ENCODE results near the gene MAP4K4. TPM values are rescaled to one million over a fixed set of nuclear protein-coding genes. Genes with fewer than 3 reads are reported as not detected.

MAP4K4 gene
- total RNA-seq: 49.9 TPM

DNA sequence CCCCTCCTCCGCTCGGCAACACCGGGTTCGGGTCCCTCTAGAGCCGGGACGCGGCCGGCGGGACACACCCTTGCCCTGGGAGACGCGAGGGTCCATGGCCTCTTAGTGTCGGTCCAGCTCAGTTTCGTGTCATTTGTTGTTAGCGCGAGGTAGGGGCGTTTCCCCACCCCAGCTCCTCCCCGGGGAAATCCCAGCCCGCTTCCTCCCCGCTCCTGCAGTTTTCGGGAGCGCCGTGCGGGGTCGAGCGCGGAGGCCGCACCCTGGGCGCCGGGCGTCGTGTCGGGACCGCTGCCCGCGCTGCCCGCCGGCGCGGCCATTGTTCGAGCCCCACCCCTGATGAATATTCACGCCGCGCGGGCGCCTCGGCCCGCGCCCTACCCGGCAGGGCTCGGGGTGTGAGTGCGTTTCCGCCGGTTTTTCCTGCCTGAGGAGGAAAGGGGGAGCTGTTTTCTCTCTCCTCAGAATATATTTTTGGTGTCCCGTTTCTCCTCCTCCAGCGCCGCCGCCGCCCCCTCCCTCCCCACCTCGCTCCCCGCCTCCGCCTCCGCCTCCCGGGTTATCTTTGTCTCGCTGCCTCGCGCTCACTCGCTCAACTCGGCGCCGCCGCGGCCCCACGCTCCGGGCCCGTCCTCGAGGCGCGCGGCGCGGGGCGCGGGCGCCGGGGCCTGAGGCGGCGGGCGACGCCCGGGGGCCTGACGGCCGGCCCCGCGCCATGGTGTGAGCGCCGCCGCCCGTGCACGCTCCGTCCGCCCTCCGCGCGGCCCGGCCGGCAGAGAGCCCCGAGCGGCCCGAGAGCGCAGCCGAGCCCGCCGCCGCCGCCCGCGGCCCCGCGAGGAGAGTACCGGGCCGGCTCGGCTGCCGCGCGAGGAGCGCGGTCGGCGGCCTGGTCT, at the start of gene MAP4K4:
Gene MAP4K4 (plus strand): TSS at position 584 of the 890 bp plus-strand sequence. CDS start 374 bp downstream, outside the sequence.
- DNase-seq (ENCODE audit: low spot score): peak; percentile 86

DNA sequence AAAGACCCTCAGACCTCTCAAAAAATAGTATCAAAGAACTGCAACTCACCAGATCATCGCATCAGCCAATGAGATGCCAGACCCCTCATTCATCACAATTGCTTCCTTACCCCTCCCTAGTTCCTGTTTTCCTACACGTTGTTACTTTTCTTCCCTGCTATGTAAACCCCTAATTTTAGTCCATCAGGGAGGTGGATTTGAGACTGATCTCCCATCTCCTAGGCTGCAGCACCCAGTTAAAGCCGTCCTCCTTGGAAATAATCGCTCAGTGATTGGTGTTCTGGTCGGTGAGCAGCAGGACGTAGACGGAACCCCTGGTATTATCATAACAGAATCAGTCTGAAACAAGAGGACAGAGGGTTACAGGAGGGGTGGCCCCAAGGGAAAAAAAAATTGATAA, 44.0 kb upstream of the MAP4K4 start:
- DNase-seq (ENCODE audit: low spot score): no peak

GRCh38 chr2:101655702-101656422, 41.6 kb upstream of the MAP4K4 start:
- no peak for DNase-seq (ENCODE audit: low spot score)

DNA sequence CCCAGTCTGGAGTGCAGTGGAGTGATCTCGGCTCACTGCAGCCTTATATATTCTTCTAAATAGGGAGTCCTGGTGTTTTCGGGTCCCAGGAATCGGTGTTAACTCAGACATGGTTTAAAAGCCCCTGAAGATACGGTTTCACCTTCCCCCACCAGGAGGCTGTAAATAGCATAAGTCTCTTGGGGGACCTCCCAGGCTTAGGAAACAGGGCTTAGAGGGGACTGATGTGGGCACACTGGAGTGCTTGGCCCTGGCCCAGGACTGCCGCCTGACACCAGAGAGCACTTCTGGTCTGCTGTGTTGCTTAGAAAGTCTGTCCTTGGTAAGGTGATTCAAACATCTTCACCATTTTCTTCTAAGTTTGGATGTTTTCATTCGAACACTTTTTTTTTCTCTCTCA, 39.7 kb upstream of the MAP4K4 start:
- no peak for DNase-seq (ENCODE audit: low spot score)

DNA sequence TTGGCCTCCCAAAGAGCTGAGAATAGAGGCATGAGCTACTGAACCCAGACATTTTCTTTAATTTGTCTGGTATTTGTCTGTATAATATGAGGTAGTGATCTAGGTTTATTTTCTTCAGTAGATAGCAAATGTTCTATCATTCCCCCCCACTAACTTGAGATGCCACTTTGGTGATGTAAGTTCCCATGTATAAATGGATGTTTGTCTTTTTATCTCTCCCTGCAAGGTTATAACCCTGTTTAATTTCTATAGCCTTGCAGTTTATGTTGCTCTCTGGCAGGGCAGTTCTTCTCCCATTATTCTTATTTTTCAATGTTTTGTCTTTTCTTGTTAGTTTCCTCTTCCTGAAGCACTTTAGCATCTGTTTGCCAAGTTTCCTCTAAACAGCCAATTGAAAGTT, 39.1 kb upstream of the MAP4K4 start:
- DNase-seq (ENCODE audit: low spot score): no peak

DNA sequence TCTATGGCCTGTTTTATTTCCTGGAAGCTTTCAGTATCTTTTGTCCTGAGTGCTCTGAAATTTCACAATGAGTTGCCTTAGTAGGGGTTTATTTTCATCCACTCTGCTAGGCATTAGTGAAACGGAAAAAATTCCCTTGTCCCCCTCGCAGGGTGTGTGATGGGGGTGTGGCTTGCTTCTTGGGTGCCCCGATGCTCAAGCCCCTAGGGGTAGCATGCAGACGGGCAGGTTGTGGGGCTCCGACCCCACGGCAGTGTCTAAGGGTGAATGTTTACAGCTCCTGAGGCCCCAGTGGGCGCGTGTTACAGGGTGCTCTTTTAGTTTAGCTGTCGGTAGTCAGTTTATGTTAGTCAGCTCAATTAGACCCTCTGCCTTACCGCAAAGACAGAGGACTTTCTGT, 32.2 kb upstream of the MAP4K4 start:
- DNase-seq (ENCODE audit: low spot score): no peak

DNA sequence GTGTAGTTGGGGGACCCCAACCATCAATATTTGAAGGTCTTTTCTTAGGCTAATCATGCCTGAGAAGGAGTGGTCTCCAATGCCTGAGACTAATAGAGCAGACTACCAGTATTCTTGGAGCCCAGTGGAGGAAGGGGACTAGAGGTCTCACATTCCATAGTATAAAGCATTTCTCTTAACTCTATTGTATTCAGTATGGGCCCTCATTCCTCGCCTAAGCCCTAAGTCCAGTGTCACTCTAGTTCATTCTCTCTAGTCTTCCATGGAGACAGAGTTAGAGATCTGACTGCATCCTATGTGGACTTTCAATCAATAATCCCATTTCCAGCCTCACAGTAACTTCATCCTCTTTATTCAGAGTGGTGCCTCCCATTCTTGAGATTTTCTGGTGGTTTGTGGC, 29.7 kb upstream of the MAP4K4 start:
- no peak for DNase-seq (ENCODE audit: low spot score)

DNA sequence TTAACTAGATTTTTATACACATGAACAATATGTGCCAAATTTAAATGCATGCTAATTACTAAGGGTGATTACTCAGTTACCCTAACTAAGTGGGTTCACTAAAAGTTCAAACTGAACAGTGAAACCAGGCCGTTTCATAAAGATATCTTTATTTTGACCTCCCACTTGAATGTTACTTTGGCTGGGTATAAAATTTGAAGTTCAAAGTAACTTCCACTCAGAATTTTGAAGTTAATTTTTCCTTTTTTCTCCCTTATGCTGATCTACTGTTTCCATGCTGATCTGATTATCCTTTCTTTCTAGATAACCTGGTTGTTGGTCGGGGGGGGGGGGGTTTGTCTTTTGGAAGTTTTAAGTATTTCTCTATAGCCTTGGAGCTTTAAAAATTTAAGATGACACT, 25.5 kb upstream of the MAP4K4 start:
- no peak for DNase-seq (ENCODE audit: low spot score)

- no peak for DNase-seq (ENCODE audit: low spot score)
These were observed 23.6 kb upstream of the MAP4K4 start for GRCh38 chr2:101673920-101674319.

DNA sequence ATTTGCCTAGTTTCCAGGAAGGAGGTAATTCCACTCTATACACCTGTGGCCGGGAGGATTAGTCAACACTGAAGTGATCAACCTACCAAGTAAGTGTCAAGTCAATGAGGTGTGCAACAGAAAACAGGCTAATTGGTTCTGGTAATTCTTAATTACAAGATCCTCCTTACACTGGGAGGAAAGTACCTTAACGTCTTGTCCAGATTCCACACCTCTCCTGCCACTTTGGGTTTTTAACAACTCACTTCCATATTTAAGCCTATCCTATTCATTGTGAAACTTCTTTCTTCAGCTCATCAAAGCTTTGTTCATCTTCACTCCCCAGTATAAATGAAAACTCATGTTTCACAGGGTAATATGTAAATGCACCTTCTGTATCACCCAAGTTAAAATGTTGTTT, 22.0 kb upstream of the MAP4K4 start:
- DNase-seq (ENCODE audit: low spot score): no peak

- no peak for DNase-seq (ENCODE audit: low spot score)
These were observed 20.8 kb upstream of the MAP4K4 start for GRCh38 chr2:101676674-101677073.

- DNase-seq (ENCODE audit: low spot score): no peak
These were observed 19.8 kb upstream of the MAP4K4 start for GRCh38 chr2:101677658-101678057.

- DNase-seq (ENCODE audit: low spot score): no peak
These were observed 19.1 kb upstream of the MAP4K4 start for GRCh38 chr2:101678379-101678778.

DNA sequence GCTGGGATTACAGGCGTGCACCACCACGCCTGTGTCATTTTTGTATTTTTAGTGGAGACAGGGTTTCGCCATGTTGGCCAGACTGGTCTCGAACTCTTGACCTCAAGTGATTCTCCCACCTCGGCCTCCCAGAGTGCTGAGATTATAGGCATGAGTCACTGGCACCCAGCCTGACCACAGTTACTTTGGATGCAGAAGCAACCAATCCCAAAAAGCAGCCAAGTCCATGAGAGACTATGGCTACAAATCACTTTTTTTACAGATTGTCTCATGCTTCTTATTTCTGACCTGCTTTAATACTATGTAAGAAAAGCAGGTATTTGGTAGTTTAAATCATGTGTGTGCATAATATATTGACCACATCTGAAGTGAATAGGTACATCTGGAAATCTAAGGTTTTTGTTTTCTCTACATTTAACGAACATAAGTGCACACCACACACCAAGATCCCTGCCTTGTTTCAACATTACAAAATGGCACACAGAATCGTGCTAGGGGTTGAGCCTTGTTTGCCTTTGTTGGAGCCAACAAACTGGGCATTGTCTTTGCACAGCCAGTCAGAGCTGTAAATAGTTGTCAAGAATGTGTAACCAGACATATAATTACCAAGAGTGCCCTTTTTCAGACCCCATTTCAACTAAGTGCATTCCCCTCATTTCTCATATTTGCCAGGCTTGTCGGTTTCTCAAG, 18.3 kb upstream of the MAP4K4 start:
- DNase-seq (ENCODE audit: low spot score): no peak

GRCh38 chr2:101679801-101680487, 17.6 kb upstream of the MAP4K4 start:
- DNase-seq (ENCODE audit: low spot score): no peak

GRCh38 chr2:101682311-101682710, 15.2 kb upstream of the MAP4K4 start:
- no peak for DNase-seq (ENCODE audit: low spot score)

GRCh38 chr2:101684313-101684712, 13.2 kb upstream of the MAP4K4 start:
- DNase-seq (ENCODE audit: low spot score): no peak

DNA sequence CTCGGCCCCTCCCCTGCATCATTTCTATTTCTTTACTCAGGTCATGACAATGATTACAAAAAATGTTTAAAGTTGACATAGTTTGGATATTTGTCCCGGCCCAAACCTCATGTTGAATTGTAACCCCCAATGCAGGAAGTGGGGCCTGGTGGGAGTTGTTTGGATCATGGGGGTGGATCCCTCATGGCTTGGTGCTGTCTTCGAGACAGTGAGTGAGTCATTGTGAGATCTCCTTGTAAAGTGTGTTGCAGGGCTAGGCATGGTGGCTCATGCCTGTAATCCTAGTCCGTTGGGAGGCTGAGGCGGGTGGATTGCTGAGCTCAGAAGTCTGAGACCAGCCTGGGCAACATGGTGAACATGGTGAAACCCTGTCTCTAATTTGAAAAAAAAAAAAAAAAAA, 9.2 kb upstream of the MAP4K4 start:
- no peak for DNase-seq (ENCODE audit: low spot score)

DNA sequence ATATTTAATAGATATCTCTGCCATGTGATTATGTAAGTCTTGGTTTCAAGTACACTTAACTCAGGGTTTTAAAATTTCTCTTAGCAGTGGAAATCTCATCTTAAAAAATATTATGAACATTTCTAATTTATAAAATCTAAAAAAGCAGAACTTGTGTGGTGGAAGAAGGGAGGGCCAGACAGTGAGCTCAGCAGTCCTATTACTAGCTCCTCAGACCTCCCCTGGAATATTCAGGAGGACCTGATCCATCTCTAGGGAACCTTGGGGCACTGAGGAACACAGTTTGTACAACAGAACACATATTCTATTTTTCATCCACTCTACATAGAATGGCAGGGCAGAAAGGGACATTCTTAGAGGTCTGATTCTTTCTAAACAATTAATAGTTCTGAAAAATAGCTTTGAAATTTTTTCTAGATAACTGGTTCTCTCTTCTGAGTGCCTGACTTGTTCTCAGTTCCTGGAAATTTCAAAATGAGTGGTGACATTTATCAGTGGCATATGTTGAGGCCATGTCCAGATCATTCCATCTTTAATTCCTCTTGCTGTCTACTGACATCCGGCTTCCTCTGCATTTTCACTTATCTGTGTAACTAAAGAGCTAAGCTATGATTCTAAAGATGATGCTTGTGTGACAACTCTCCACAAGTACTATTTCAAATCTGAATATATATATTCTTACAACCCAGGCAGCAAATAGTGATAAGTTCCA, 8.2 kb upstream of the MAP4K4 start:
- no peak for DNase-seq (ENCODE audit: low spot score)

DNA sequence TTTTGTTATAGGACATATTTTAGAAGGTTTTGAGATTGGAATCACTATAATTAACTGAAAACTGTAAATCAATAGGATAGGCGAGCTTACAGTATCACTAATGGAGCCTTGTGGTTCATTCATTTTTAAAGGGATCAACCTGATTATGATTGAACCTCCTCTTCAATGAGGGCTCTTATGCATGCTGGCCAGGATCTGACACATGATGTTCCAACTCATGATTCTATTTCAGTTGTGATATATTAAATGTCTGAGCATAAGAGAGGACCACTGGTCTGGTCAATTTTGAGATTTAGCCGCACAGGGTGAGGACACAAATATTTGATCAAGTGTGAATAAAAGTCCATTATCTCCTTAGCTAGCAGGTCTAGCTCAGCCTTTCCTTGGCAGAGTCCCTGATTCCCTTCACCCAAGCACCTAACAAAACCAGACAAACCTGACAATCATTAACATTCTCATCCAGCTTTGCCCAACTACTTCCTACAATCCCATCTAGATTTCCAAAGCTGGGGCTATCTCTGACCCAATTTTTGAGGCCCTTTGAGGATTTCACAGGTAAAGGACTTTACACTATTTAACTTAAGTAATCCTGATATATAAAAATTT, 6.9 kb upstream of the MAP4K4 start:
- no peak for DNase-seq (ENCODE audit: low spot score)

DNA sequence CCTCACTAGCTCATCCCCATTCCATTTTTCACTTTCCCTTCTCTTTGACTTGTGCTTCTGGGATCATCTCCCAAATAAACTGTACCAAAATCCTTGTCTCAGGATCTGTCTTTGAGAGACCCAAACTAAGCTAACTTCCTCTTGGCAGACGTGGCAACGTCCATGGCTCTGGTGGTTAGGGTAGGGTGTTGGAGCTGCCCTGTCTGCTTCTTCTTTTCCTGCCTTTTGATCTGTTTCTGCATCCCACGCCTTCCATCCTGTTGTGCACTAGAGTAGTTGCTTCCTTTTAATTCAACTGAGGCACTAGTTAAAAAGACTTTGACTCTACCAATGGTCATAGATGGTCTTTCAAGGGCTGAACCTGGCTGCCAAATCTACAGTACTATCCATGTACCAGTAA, 5.5 kb upstream of the MAP4K4 start:
- DNase-seq (ENCODE audit: low spot score): no peak

Data from ureter (tissue), 1 donor.